NB4 (cell line): ENCODE measurements around the gene LCLAT1.

Experiments
- MYC ChIP-seq: IDR thresholded peaks from 2 replicates; pipeline ENCODE4 v1.6.1; 2011; ENCODE audit warnings: low read depth, low read length
- POLR2A ChIP-seq: IDR thresholded peaks from 2 replicates; pipeline ENCODE4 v1.6.1; 2011; ENCODE audit warnings: mild to moderate bottlenecking; ENCODE audit not compliant: insufficient read length; ENCODE audit errors: extremely low read depth
- TF ChIP-seq, protein P1 (sequence below): IDR thresholded peaks from one replicate; pipeline ENCODE4 v1.5.1; 2012; ENCODE audit warnings: low read depth, low read length

- TF ChIP-seq, protein P1, sequence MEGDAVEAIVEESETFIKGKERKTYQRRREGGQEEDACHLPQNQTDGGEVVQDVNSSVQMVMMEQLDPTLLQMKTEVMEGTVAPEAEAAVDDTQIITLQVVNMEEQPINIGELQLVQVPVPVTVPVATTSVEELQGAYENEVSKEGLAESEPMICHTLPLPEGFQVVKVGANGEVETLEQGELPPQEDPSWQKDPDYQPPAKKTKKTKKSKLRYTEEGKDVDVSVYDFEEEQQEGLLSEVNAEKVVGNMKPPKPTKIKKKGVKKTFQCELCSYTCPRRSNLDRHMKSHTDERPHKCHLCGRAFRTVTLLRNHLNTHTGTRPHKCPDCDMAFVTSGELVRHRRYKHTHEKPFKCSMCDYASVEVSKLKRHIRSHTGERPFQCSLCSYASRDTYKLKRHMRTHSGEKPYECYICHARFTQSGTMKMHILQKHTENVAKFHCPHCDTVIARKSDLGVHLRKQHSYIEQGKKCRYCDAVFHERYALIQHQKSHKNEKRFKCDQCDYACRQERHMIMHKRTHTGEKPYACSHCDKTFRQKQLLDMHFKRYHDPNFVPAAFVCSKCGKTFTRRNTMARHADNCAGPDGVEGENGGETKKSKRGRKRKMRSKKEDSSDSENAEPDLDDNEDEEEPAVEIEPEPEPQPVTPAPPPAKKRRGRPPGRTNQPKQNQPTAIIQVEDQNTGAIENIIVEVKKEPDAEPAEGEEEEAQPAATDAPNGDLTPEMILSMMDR: no peak
- TF ChIP-seq POLR2A: no peak
- no peak for TF ChIP-seq MYC
Measured at GRCh38 chr2:30643674-30644073, 196.6 kb downstream of the LCLAT1 start.
